ENCODE measurements around the gene LNP1. TPM values are rescaled to one million over a fixed set of nuclear protein-coding genes. Genes with fewer than 3 reads are reported as not detected.
"Not testable (repeated sequence)": the region's sequence is repeated elsewhere in the genome, so short reads cannot be mapped to it uniquely, and the experiment has no call there.

Gene LNP1, protein sequence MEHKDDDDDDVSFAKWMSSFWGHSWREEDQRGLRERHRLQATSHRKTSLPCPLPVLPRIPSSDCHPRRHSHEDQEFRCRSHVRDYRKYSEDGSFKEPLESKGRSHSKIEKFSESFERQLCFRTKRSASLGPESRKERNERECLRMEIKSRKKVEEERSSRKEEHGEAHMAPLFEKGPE
- total RNA-seq (1 to 10 TPM; 1.1 to 2.4 (median 1.5) TPM), polyA plus RNA-seq (1 to 10 TPM; 1.1 to 2.3 TPM)

DNA sequence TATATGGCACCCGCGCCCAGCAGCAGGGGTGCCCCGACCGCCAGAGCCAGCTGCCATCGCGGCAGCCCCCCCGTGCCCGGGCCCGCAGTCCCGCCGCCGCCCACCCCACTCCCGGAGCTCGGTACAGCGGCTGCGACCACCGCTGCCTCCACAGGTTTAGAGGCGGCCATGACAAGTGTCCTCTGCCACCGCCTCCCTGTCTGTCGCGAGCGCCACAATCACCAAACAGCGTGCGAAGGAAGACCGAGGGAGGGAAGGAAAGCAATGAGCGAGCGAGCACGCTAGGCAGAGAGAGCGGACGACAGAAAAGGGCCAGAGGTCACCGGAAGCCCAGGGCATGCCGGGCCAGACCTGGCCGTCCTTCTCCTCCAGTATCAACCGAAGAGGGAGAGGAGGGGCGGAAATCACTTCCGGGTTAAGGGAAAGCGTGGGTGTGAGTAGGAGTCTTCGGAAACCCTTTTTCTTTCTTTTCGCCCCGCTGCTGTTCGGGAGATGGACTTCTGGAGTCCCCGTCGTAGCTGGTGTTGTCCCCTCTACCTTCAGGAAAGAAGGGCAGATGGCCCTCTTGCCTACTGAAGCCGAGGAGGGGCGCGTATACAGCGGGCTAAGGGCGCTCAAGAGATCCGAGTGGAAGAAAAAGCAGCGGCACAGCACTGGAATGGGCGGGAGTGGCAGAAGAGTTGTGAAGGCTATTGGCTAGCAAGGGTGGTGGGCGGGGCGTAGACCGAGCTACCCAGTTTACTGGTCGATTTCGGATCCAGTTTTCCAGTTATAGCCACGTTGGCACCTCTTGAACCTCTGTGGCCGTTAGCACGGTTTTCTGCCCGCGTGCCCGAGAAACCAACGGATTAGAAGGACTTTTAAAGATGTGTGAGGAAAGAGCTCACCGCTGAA lies at the start of gene LNP1, which contains the start of gene TOMM70:
TSS of gene LNP1 (plus strand) at position 760 of the 894 bp plus-strand sequence. CDS start 28,191 bp downstream, outside the sequence.
TSS of gene TOMM70 (minus strand) at position 310 of the 894 bp plus-strand sequence. CDS start at position 170, 140 bp downstream.
- TF ChIP-seq, protein P1, sequence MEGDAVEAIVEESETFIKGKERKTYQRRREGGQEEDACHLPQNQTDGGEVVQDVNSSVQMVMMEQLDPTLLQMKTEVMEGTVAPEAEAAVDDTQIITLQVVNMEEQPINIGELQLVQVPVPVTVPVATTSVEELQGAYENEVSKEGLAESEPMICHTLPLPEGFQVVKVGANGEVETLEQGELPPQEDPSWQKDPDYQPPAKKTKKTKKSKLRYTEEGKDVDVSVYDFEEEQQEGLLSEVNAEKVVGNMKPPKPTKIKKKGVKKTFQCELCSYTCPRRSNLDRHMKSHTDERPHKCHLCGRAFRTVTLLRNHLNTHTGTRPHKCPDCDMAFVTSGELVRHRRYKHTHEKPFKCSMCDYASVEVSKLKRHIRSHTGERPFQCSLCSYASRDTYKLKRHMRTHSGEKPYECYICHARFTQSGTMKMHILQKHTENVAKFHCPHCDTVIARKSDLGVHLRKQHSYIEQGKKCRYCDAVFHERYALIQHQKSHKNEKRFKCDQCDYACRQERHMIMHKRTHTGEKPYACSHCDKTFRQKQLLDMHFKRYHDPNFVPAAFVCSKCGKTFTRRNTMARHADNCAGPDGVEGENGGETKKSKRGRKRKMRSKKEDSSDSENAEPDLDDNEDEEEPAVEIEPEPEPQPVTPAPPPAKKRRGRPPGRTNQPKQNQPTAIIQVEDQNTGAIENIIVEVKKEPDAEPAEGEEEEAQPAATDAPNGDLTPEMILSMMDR (IDR thresholded peaks at IDR 0.05) = no peak
- DNase-seq = peak; percentile 93 to 99 (median 96)
- Histone ChIP-seq H3K9me3 (no peaks in the 10 kb centered on the region), H3K4me1 (peaks cover 0 to 32% (median 14%) of the 10 kb centered on the region in 3 donors), H3K27me3 (no peaks in the 10 kb centered on the region), H3K4me3 (peak within 1 kb of the TSS; percentile 84 to 98 (median 94)), H3K27ac (peak within 1 kb of the TSS; percentile 69 to 89 (median 86)), H3K36me3 (no peaks in the 10 kb centered on the region)
- FAIRE-seq = peak; percentile 61
- intact Hi-C loops (cut with DNase I) = no loop called here
- 0 to 1% methylated on average over 52 to 64 of the region's 64 CpGs for WGBS, 2 donors
- ATAC-seq = peak; percentile 94 to 97 (median 94)

GRCh38 chr3:100351770-100352169 lies 49.6 kb upstream of the LNP1 start:
- ATAC-seq; FAIRE-seq; intact Hi-C loops (cut with DNase I): not testable (repeated sequence)

DNA sequence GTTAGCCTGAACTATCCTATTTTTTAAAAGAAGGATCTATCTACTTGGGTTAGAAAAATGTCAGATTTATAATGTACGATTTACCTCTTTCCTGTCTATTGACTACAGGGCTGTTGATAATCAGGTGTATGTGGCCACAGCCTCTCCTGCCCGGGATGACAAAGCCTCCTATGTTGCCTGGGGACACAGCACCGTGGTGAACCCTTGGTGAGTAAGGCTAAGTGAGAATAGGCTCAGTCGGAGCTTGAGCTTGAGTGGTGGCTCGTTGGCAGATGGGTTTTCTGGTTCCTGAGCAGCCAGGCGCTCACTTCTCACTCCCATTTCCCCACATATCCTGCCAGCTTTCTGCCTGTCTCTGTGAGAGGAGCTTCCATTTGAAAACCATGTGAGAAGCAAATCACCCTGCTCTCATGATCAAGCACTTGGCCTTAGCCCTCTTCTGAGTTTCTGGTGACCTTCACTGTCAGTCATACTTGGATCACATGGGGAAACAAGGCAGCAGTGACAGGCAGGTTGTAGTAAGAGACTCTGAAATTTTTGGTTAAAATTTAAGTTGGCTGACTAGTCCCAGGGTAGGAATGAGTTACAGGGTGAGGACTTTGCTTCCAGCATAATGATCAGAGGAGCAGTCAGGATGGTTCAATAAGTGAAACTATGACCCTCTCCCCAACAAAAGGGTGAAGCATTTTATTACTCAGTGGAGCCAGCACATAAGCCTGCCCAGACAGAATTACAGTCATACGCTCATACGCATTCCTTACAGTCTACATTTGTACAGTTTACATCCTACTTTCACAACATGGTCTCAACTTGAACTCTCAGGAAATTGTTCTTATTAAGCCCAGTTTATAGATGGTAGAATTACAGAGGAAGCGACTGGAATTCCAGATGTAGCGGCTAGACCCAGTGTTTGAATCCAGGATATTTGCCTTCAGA lies 48.8 kb upstream of the LNP1 start:
- WGBS, 2 donors = 92 to 93% methylated on average over 10 of the region's 10 CpGs
- Histone ChIP-seq H3K9me3 (no peaks in the 10 kb centered on the region), H3K4me1 (no peaks in the 10 kb centered on the region), H3K27me3 (no peaks in the 10 kb centered on the region), H3K4me3 (no peak overlapping the region), H3K36me3 (peaks cover 0 to 15% (median 8%) of the 10 kb centered on the region in 3 donors), H3K27ac (no peak overlapping the region)
- DNase-seq = no peak
- peak in 1 of 4 donors; percentile 25 for ATAC-seq
- intact Hi-C loops (cut with DNase I) = no loop called here
- TF ChIP-seq, protein P1 (IDR thresholded peaks at IDR 0.05) = no peak
- no peak for FAIRE-seq

More at GRCh38 chr3:100351770-100352169, 49.6 kb upstream of the LNP1 start:
- 100% methylated on average over 1 of the region's 2 CpGs; no CpG with 5 or more reads in 1 of the 2 donors for WGBS, 2 donors
- H3K36me3 ChIP-seq = peaks cover 0 to 15% (median 8%) of the 10 kb centered on the region in 3 donors
- not testable (repeated sequence) for H3K9me3 ChIP-seq, DNase-seq, H3K27me3 ChIP-seq, H3K27ac ChIP-seq, H3K4me1 ChIP-seq, H3K4me3 ChIP-seq

GRCh38 chr3:100354850-100355249 lies 46.5 kb upstream of the LNP1 start:
- peaks cover 0 to 5% (median 0%) of the 10 kb centered on the region in 3 donors for H3K36me3 ChIP-seq
- TF ChIP-seq, protein P1 (IDR thresholded peaks at IDR 0.05) = no peak
- H3K4me1 ChIP-seq = no peaks in the 10 kb centered on the region
- no peak overlapping the region for H3K4me3 ChIP-seq
- no peak overlapping the region for H3K27ac ChIP-seq
- no peaks in the 10 kb centered on the region for H3K27me3 ChIP-seq
- FAIRE-seq (no peak), ATAC-seq (peak in 3 of 4 donors; percentile 45 to 82 (median 75)), DNase-seq (no peak)
- 58 to 74% methylated on average over 3 of the region's 3 CpGs for WGBS, 2 donors
- no peaks in the 10 kb centered on the region for H3K9me3 ChIP-seq
- intact Hi-C loops (cut with DNase I) = no loop called here

Data from pancreas (tissue), 10 donors.